ENCODE data around the gene OGFR. TPM values are rescaled to one million over a fixed set of nuclear protein-coding genes. Genes with fewer than 3 reads are reported as not detected.
A peak's percentile ranks its signal among the peaks of the same experiment; 100 is the strongest.

Gene OGFR
- polyA plus RNA-seq, 1 donor: 24.6 TPM

GRCh38 chr20:62814060-62814708, 9.5 kb downstream of the OGFR start:
- no peak for DNase-seq

GRCh38 chr20:62814709-62815065, 10.1 kb downstream of the OGFR start:
- DNase-seq: no peak

GRCh38 chr20:62815066-62815991, 10.7 kb downstream of the OGFR start:
- no peak for DNase-seq

- DNase-seq: no peak
These were observed 11.6 kb downstream of the OGFR start for GRCh38 chr20:62816031-62816883.

GRCh38 chr20:62816884-62817873, 12.5 kb downstream of the OGFR start, which contains the start of gene COL9A3:
COL9A3 (plus strand) TSS chr20:62817050; CDS start chr20:62817065, 15 bp downstream.
- no peak for DNase-seq

DNA sequence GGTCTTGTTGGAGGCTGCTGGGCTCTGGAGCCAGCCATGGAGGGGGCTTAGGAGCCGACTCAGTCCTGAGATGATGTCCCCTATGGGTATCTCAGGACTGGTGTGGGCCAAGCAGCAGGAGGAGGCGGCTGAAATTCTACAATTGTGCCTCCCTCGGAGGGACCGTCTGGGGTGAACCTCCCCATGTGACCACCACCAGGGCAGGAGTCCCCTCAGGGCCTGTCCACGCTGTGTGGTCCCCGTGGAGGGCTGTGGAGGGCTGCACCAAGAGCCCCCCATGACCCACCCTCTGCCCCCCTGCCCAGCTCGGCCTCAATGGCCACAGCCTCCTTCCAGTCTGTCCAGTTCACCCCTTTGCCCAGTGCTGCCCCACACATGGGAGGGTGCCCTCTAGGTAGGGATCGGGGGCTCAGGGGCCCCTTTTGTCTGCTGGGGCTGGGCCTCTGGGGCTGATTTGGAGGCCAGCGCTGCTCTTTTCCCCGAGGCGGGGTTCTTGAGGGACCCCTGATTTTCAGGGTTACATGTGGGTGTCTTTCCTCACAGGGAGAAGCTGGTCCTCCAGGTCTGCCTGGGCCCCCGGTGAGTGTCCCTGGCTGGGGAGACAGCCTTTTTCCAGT, 13.4 kb downstream of the OGFR start:
- no peak for DNase-seq

- peak; percentile 53 for DNase-seq
These were observed 14.2 kb downstream of the OGFR start for GRCh38 chr20:62818592-62819493.

- DNase-seq: no peak
These were observed 15.0 kb downstream of the OGFR start for GRCh38 chr20:62819494-62820174.

DNA sequence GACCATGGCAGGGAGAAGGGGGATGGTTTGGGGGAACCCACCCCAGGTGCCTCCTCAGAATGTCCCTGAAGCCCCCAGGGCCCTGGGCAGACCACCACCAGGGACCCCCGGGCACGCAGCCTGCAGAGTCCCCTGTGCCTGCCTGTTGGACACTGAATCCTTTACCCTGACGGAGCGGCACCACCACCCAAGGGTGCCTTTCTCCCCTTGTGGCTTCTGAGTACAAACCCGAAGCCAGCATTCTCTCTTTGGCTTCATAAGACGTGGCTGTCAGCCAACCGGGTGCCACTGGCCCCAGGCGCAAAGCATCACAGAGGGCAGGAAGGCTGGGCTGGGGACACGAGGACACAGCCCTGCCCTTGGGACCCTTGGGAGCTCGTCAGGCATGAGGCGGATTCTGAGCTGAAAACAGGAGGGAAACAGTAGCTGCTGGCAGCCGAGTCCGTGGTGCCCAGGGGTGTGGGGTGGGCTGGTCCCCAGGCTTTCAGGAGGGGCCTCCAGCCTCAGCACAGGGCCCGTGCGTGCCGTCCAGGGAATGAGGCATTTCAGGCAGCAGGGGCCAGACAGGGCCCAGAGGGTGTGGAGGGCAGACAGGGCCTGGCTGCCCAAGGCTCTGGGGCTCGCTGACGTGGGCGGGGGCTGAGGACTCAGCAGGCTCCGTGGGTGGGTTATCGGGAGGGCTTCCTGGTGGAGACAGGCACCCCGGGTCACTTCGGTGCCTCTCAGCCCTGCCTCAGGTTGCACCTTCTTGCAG, 15.8 kb downstream of the OGFR start:
- DNase-seq: no peak

- no peak for DNase-seq
These were observed 16.5 kb downstream of the OGFR start for GRCh38 chr20:62820962-62821725.

DNA sequence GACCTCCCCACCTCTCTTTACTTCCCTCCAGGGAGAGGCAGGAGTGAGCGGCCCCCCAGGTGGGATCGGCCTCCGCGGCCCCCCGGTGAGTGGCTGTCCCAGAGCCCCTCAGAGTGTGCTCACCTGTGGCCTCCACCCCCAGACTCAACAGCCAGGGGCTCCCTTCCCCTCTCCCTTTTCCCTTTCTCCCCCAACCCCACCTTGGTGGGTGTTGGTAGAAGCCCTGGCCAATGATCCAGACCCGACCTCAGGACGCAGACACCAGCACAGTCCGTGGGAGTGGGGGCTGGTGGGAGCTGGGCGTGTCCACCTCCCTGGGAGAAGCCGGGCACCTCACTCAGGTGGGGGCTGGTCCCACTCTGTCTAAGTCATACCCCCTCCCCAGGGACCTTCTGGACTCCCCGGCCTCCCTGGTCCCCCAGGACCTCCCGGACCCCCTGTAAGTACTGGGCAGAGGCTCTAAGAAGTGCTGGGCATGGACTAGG, 17.1 kb downstream of the OGFR start:
- DNase-seq: no peak

DNA sequence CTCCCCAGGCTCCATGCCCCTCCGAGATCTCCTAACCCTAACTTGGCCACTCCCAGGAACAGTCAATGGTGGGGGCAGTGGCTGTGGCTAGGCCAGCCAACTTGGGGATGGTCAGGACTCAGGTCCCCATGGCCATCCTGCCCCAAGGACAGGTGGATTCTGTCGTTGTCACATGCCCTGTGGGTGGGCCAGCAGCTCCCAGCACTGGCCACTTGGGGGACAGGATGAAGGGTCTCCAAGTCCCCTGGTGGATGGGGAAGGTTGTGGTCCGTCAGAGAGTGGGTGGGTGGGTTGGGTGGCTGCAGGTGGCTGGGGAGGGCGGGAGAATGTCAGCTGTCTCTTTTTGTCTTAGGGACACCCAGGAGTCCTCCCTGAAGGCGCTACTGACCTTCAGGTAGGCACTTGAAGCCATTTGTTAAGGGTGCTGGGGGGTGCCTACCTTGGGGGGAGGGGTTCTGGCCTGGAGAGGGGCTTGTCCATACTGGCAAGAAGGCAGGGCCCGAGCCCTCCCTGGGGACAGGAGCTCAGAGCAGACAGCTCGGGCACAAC, 17.7 kb downstream of the OGFR start:
- DNase-seq: no peak

GRCh38 chr20:62822788-62823651, 18.4 kb downstream of the OGFR start:
- no peak for DNase-seq

GRCh38 chr20:62823688-62824475, 19.2 kb downstream of the OGFR start:
- no peak for DNase-seq

Measured in left kidney (tissue), 2 donors.